Embryonic facial prominence (tissue), 1 donor: ENCODE data around the gene KIF26A.

Experiments used
- DNase-seq: peaks from one replicate; pipeline ENCODE4 v3.0.0-alpha.2; 2016; ENCODE audit errors: extremely low spot score

KIF26A gene

DNA sequence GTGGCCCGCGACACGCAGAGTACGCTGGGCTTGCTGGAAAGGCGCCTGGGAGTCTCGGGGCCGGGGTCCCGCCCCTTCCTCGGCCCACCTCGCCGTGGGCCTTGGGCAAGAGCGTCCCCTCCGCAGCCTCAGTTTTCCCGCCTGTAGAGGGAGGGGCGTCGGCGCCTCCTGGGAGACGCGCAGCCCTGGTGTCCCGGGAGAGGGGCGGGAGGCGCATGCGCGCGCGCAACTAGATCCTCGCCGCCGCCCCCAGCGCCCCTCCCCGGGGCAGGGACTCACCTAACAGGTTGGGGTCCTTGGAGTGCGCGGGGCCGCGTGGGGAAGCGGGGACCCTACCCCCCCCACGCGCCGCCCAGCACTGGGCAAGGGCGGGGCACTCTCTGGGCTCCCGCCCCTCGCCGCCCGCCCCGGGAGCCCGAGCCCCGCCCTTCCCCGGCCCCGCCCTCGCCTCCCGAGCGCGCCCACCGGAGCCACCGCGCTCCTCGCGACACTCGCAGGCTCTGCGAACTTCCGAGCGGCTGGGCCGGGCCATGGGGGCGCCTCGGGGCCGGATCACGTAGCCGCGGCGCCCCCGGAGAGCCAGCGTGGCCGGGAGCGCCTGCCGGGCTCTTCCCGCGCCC, at the start of gene KIF26A:
KIF26A (plus strand) TSS at position 490 of the 620 bp plus-strand sequence. CDS start 136 bp downstream, outside the sequence.
- no peak for DNase-seq

DNA sequence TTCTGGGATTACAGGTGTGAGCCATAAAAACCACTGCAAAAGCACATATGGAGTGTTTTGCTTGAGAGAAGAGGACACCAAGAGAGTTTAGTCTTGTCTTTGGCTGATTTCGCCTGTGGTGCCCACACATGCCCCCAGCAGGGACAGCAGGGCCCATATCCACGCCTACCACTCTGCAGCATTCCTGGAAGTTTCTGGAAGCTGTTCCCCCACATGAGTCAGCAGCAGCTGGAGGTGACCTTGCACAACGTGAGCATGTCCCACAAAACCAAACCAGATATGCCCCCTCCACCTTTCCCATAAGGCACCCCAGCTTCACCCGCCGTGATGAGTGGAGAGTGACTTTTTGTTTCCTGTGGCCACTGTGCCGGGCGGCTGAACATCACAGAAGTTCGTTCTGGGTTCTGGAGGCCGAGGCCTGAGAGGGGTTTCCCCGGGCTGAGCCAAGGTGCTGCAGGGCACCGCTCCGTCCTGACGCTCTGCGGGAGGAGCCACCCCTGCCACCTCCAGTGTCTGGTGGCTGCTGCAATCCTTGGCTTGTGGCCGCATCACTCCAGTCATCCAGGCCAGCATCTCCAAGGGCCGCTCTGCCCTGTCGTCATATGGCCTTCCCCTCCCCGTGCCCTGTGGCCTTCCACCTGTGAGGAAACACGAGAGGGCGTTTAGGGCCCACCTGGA, 48.2 kb upstream of the KIF26A start:
- DNase-seq, result no peak

DNA sequence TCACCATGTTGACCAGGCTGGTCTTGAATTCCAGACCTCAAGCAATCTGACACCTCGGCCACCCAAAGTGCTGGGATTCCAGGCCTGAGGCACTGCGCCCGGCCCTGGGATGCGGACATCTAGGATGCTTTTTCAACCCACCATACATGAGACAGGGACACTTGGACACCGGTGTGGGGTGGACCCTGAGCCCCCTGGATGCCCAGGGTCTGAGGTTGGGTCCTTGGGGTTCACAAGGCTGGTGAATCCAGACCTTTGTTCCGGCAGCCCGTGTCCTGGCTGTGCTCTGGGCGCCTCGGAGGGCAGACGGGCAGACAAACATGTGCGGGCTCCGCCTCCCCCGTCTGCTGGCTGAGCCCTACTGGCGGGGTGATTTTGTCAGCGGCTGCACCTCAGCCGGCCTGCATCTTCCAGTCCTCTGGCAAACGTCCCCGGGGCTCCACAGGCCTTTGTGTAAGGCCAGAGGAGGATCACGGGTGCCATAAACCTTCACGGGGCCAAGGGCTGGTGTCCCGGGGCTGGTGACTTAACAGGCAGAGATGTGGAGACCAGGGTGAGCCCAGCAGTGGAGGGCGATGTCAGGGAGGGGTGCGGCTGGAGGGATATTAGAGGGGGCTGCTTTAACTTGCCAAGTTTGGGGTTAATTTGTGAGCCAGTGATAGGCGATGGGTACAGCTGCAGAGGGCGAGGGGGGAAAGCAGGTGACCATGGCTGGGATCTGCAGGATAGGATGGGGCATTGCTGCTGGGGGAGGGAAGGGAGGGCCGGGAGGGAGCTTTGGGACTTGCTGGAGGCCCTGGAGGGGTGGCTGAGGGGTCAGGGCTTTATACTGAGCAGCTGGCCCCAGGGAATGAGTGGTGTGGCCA, 47.1 kb upstream of the KIF26A start:
- no peak for DNase-seq

DNA sequence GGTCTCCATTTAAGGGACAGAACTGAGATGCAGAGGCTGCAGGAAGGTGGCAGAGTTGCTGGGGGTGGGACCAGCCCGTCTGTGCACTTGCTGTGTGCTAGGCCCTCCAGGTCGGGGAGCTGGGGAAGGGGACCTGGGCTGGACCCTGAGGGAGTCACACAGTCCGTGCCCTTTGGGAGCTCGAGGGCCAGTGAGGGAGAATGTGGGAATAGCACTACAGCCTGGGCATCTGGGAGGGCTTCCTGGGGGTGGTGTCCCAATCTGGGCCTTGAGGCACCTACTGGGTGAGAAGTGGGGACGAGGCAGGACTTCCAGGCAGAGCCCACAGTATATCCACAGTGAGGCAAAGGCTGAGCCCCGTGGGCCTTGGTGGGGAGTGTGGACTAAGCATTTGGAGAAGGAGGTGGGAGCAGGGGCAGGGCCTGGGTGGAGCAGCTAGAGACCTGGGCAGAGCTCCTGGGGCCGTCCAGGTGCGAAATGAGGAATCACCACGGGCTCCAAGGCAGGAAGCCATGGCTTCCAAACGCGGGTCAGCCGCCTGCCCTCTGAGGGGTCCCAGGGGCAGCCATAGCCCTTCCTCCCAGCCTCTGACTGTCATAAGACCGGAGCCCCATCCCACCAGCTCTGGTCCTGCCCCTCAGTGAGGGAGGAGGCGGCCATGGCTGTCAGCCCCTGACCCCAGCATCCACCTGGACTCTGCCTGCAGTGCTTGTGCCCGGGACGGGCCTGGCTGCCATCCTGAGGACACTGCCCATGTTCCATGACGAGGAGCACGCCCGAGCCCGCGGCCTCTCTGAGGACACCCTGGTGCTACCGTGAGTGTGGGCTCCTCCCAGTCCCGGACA, 46.2 kb upstream of the KIF26A start:
- DNase-seq, result no peak

DNA sequence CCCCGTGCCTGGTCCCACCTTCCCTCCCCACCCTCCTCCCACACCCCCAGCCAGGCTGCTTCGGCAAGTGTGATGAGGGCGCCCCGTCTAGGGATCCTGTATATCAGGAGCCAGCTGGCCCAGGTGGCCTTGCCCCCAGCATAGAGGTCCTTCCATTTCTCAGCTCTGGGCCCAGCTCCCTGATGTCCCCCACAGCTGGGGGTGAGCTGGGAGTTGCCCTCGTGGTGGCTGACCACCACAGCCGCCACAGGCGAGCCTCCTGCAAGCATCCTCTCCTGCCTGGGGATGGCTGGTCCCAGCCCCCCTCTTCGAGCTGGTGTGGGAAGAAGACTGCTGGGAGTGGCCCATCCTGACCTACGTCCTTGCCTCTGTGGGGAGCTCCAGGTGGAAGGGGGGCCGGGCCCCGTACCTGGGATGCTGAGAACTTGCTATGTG, 45.4 kb upstream of the KIF26A start:
- DNase-seq, result no peak

DNA sequence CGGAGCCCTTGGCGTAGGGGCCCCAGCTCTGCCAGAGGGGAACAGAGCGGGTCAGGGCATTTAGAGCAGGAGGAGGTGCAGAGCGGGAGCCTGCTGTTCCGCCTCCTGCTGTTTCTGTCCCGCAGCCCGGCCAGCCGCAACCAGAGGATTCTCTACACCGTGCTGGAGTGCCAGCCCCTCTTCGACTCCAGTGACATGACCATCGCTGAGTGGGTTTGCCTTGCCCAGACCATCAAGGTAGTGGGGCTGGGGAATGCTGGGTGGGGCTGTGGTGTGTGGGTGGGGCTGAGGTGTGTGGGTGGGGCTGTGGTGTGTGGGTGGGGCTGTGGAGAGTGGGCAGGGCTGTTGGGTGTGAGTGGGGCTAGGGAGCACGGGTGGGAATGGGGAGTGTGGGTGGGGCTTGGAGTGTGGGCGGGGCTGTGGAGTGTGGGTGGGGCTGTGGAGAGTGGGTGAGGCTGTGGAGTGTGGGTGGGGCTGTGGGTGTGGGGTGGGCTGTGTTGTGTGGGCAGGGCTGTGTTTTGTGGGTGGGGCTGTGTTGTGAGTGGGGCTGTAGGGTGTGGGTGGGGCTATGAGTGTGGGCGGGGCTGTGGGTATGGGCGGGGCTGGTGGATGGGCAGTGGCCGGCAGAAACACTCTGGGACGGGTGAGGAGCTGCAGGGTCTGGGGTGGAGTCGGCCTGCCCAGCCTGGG, 44.9 kb upstream of the KIF26A start:
- DNase-seq, result no peak

DNA sequence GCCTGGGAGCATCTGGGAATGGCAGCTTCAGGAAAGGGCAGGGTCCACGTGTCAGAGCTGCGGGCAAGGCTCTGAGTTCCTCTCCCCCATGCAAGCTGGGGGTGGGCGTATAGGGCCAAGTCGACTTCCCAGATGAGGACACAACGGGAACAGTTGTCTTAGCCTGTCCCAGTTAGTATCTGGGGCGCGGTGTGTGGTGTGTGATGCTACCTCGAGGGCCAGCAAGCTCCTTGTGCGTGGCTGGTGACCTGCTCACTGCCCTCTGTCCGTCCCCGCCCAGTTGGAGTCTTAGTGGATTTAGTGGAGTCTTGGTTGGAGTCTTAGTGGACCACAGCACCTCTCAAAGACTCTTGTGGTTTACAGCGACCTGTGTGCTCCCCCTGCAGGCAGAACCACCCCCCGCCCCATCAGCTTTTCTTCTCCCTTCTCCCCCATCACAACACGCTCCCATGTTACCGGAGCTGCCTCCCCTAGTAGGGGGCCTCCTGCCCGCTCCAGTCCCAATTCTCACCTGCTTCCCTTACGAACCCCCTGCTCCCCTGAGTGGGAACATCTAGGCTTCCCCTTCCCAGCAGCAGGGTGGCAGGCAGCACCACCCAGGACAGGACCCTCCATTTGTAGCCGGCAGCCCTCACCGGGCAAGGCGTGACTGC, 44.2 kb upstream of the KIF26A start:
- no peak for DNase-seq

DNA sequence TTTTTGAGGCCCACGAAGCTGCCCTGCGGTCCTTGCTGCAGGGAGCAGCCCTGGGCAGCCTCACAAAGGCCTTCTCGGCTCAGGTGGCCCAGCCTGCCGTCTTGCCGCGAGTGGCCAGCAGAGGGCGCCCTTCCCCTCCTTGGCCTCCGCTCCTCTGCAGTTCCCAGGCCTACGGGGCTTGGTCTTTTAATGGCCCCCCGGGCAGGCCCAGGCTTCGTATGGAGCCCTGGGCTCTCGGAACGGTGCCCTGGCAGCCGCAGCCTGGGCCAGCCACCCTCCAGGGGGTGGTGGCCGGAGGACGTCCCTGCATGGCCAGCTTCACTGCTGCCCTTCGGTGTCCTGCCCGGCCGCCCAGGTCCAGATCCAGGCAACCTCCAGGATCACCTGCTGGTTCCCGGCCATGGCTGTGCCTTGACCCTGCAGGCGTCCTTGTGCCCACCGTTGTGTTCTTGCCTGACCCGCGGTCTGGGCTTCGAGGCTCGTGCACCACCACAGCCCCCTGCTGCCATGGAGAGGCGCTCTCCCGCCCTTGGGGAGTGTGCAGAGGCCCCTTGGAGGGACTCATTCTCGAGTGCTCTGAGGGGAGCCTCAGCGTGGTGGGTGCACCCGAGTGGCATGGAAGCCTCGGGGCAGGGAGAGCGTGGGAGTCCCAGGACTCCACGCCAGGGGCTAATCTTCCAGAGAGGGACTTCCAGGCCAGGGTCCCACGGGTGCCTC, 43.5 kb upstream of the KIF26A start:
- DNase-seq, result no peak

DNA sequence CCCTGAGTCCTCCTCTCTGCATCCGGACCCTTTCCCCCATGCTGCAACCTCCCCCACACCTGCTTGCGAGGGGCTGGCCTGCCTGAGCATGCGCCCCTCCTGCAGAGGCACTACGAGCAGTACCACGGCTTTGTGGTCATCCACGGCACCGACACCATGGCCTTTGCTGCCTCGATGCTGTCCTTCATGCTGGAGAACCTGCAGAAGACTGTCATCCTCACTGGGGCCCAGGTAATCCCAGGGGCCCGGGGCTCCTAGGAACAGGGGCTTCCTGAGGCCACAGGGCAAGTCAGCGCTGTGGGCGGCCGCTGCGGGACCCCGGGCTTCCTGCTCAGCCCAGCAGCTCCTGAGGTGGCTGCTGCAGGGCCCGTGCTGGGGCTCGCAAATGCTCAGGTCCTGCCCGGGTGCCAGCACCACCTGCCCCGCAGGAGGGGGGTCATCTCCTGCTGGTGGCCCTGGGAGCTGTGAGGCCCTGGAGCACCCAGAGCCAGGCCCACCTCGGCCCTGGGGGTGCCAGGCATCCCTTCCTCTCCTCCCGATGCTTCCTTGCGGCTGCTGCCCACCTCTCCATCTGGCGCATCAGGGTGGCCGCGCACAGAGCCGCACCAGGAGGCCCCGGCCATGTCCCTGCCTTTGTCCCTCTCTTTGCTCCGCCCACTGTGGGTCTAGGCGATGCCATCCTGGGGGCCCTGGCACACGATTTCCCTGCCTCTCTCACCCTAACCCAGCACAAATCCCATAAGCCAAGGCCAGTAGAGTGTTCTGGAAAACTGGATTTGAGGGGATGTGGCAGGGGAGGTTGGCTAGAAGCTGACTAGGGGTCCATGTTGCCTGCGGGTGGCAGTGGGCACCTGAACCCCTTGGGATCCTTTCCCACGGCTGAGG, 42.7 kb upstream of the KIF26A start:
- no peak for DNase-seq

DNA sequence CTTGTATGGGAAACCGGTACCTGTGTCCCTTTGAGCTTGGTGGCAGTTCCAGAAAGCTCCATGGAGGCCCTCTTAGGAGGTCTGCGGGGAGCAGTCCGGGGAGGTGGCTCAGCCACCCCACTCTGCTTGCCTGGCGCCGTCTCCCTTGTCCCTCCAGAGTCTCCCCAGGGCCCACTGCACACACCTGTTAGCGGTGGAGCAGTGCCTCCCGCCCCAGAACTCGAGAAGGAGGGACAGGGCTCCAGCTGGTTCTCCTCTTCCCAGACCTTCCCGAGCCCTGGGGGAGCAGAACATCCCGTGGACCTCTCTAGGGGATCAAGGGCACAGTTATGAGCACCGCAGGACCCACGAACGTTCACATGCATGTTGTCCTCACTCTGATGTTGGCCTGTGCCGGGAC, 42.1 kb upstream of the KIF26A start:
- no peak for DNase-seq

DNA sequence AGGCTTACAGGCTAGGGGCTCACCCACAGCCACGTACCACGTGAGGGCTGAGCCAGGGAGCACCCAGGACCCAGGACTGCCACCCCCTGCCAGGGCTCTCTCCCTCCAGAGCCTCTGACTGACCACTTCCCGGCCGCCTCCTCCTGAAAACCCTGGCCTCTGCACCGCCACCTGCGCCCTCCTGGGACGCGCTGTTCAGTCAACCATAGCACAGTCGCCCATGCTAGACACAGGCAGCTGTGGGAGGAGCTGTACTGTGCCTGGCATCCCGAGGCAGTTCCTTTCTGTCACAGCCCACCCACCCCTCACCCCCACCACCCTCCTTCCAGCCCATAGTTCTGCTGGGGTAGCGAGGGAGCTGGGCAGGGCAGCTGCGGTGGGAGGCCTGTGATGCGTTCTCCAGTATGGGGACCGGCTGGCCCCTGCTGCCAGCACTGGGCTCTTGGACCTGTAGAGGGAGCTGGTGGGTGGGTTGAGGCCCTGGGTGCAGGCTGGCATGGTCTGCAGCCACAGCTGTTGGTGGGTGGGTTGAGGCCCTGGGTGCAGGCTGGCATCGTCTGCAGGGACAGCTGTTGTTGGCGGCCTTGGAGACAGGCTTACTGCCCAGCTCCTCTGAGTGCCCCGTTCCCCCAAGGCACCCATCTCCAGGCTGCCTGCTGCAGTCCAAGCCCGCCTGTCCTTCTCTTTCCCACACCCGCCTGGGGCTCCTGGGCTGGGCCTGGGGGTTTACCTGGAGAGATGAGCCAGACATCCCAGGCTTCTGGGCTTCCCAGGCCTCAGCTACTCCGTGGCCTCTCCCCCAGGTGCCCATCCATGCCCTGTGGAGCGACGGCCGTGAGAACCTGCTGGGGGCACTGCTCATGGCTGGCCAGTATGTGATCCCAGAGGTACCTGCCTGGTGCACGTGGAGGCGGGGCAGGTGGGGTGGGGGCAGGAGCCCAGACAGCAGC, 41.4 kb upstream of the KIF26A start:
- DNase-seq, result no peak

DNA sequence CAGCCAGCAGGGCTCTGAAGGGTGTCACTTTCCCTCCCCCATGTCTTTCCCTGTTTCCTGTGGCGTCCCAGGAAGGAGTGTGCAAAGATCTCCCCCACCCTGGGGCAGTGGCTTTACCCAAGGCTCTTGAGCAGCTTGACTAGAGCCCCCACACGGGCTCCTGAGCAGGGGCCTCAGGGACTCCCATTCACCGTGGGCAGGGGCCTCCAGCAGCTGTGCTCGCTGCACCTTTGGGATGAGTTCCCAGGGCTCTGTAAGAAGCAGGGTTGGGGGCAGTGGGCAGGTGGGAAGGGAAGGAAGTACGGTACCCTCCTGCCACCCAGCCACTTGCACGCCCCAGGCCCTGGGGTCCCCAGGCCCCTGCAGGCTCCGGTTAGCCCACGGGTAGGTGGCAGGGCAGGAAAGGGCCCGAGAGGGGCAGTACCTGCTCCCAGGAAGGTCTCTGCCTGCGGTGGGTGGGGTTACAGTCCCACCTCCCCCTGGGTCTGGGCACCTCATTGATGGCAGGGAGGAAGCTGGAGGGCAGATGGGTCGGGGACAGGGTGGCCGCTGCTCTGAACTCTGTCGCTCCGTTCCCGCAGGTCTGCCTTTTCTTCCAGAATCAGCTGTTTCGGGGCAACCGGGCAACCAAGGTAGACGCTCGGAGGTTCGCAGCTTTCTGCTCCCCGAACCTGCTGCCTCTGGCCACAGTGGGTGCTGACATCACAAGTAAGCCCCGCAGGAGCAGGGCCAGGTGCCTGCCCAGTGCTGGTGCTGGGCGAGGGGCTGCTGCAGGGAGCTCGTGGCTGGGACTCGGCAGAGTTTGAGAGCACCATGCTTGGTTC, 39.9 kb upstream of the KIF26A start:
- DNase-seq, result no peak

DNA sequence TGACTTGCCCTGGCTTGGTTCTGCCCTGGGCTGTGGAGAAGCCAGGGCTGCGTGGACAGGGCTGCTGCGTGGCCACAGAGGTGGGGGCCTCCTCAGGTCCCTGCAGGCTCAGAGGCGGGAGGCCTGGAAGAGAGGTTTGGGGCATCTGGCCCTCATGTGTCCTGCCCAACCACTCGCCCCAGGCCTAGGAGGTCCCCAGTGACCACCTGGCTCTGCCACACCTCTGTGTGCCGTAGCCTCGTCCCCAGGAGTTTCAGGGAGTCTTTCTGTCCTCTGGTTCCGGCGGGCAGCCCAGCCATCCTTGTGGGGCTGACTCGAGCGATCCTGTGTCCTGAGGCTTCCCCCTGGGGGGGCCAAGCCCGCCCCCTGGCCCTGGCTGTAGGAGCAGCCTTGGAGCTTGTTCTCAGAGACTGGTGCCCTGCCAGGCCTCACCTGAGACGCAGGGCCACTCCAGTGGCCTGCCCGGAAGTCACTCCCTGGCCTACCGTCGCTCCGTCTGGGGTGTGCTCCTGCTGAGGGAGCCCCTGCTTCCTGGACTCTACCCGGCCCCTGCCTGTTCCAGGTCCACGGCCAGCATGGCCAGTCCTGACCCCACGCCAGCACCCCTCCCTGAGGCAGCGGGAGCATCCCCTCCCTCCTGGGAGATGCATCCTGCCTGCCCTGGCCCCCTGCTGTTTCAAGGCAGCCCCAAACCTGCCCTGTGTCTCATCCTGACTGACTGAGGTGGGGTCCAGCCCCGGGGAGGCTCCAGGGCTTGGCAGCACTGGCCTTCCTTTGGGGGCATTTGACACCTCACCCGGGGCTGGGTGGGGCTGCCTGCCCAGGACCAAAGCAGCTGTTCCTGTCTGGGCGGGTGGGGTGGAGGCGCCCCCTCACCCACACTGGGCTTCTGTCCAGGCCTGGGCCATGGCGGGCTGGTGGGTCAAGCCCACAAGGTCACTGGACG, 39.0 kb upstream of the KIF26A start:
- no peak for DNase-seq

DNA sequence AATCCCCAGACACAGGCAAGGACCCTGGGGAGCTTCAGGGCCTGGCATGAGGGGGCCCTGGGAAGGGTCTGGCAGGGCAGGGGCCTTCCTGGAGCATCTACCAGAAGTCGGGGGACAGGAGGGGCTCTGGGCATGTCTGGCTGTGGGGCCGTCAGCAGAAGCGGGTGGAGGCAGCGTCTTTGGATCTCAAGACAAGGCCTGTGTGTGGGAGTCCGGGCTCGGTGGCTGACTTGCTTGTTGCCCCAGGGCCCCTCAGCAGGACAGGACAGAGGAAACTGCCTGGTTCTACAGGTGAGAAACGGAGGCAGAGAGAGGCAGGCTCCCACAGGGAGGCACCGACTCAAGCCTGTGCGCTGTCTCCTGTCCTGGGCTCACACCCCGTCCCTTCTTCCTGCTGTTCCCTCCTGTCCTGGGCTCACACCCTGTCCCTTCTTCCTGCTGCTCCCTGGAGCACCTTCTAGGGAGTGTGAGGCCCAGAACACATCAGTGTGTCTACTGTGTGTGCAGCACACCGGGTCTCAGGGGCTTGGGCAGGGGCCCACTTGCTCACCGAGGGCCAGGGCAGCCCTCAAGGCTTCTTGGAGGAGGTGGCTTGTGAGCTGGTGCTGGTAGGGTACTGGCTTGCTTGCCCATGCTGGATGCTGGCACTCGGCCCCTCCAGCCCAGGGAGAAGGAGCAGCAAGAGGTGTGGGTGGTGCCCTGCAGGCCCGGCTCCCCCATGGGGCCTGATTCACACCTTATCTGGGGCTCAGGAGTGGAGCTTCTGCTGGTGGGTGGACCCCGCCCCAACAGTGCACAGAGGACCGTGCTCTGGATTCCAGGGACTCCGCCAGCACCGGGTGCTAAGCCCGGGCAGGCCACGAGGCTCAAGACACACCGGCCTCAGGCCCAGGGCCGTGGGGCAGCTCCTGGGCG, 38.0 kb upstream of the KIF26A start:
- DNase-seq, result no peak
